ENCODE measurements around the gene SLC36A3.

Gene SLC36A3

DNA sequence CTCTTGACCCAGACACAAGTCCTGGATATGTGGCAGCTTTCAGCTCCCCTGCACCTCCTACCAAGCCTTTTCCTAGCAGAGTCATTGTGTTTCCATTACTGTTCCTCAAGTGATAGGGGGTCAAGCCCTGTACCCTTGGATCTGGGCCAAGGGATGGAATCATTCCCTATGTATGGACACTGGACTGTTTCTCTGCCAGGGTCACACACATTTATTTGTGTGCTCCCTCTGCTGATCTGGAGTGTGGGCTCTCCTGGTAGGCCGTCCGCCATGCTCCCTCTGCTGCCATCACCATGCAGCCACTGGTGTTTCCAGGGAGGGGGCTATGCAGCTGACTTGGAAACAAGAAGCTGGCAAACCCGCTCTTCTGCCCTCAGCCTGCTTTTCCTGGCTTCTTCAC lies 41.0 kb downstream of the SLC36A3 start:
- H3K27ac ChIP-seq: no peak overlapping the region
- no peak overlapping the region for H2AFZ ChIP-seq (ENCODE audit: low read depth)
- no peaks in the 10 kb centered on the region for H3K4me1 ChIP-seq (ENCODE audit: low read depth, poor library complexity, severe bottlenecking)
- H3K27me3 ChIP-seq (ENCODE audit: insufficient read depth, low read depth): no peaks in the 10 kb centered on the region
- H4K20me1 ChIP-seq (ENCODE audit: insufficient read depth): no peaks in the 10 kb centered on the region
- TF ChIP-seq, protein P1, sequence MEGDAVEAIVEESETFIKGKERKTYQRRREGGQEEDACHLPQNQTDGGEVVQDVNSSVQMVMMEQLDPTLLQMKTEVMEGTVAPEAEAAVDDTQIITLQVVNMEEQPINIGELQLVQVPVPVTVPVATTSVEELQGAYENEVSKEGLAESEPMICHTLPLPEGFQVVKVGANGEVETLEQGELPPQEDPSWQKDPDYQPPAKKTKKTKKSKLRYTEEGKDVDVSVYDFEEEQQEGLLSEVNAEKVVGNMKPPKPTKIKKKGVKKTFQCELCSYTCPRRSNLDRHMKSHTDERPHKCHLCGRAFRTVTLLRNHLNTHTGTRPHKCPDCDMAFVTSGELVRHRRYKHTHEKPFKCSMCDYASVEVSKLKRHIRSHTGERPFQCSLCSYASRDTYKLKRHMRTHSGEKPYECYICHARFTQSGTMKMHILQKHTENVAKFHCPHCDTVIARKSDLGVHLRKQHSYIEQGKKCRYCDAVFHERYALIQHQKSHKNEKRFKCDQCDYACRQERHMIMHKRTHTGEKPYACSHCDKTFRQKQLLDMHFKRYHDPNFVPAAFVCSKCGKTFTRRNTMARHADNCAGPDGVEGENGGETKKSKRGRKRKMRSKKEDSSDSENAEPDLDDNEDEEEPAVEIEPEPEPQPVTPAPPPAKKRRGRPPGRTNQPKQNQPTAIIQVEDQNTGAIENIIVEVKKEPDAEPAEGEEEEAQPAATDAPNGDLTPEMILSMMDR (conservative IDR thresholded peaks at IDR 0.05; ENCODE audit: low read depth, low read length): no peak
- no peaks in the 10 kb centered on the region for H3K79me2 ChIP-seq (ENCODE audit: insufficient read depth, low read depth)
- no peak overlapping the region for H3K4me2 ChIP-seq
- H3K36me3 ChIP-seq (ENCODE audit: insufficient read depth): no peaks in the 10 kb centered on the region
- H3K9ac ChIP-seq: no peak overlapping the region
- no peak overlapping the region for H3K4me3 ChIP-seq (IDR thresholded peaks at IDR 0.05; ENCODE audit: insufficient read depth, low read depth, low read length)

DNA sequence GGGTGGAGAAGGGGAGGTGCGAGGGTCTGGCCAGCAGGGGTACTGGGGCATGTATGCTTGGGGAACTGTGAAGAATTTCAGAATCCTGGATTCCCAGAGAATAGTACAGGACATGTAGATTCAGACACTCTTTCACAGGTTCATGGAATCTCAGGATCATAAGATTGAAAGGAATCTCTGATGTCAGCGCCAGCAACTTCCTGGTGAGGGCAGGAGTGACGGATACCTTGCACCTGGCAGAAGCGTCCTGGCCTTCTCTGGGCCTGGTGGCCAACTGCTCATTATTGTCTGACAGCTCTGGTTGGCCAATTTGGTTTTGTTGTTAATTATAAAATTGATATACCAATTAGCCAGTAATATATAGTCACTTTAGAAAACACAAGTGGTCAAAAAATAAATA lies 43.6 kb downstream of the SLC36A3 start:
- Histone ChIP-seq H3K9ac (no peak overlapping the region), H3K4me2 (no peak overlapping the region), H3K4me3 (IDR thresholded peaks at IDR 0.05; ENCODE audit: insufficient read depth, low read depth, low read length) (no peak overlapping the region), H4K20me1 (ENCODE audit: insufficient read depth) (no peaks in the 10 kb centered on the region), H3K79me2 (ENCODE audit: insufficient read depth, low read depth) (no peaks in the 10 kb centered on the region), H3K27ac (no peak overlapping the region), H2AFZ (ENCODE audit: low read depth) (no peak overlapping the region), H3K36me3 (ENCODE audit: insufficient read depth) (no peaks in the 10 kb centered on the region), H3K27me3 (ENCODE audit: insufficient read depth, low read depth) (no peaks in the 10 kb centered on the region), H3K4me1 (ENCODE audit: low read depth, poor library complexity, severe bottlenecking) (no peaks in the 10 kb centered on the region)
- TF ChIP-seq, protein P1 (conservative IDR thresholded peaks at IDR 0.05; ENCODE audit: low read depth, low read length): no peak

DNA sequence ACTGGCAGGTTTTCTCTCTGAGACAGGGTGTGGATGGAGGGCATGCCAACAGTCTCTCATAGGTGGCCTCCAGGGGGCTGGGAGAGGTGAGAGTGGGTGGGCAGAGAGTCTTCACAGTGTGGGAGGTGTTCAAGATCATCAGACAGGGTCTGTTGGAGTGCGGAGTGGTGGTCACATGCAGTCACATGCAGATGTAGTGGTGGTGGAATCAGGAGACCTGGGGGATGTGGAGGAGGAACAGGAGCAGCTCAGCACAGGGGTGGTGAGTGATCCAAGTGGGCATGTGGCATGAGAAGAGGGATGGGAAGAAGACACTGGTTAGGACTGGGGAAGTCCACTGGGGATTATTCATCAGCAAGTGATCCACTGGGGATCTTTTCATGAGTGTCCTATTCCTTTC lies 44.8 kb downstream of the SLC36A3 start:
- H3K9ac ChIP-seq: no peak overlapping the region
- H2AFZ ChIP-seq (ENCODE audit: low read depth): no peak overlapping the region
- no peaks in the 10 kb centered on the region for H3K4me1 ChIP-seq (ENCODE audit: low read depth, poor library complexity, severe bottlenecking)
- TF ChIP-seq, protein P1 (conservative IDR thresholded peaks at IDR 0.05; ENCODE audit: low read depth, low read length): no peak
- no peak overlapping the region for H3K4me3 ChIP-seq (IDR thresholded peaks at IDR 0.05; ENCODE audit: insufficient read depth, low read depth, low read length)
- H3K79me2 ChIP-seq (ENCODE audit: insufficient read depth, low read depth): no peaks in the 10 kb centered on the region
- no peaks in the 10 kb centered on the region for H4K20me1 ChIP-seq (ENCODE audit: insufficient read depth)
- H3K4me2 ChIP-seq: no peak overlapping the region
- H3K36me3 ChIP-seq (ENCODE audit: insufficient read depth): no peaks in the 10 kb centered on the region
- no peak overlapping the region for H3K27ac ChIP-seq
- no peaks in the 10 kb centered on the region for H3K27me3 ChIP-seq (ENCODE audit: insufficient read depth, low read depth)

DNA sequence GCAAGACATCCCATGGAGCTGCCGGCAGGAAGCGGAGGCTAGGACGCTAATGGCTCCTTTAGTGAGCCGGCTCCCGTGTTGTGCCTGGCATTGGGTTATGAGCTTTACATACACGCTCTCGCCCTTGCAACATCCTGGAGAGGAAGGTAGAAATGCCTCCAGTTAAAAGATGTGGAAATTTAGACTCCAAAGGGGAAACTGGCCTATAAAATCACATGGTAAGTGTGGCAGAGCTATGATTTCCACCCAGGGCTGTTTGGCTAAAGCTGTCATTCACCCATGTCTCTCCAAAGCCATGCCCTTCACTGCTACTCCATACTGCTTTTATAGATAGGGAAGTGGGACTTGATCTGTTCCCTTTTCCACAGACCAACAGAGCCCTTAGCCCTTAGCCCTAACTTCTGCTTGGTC lies 45.4 kb downstream of the SLC36A3 start:
- Histone ChIP-seq H3K4me2 (no peak overlapping the region), H4K20me1 (ENCODE audit: insufficient read depth) (no peaks in the 10 kb centered on the region), H3K4me3 (IDR thresholded peaks at IDR 0.05; ENCODE audit: insufficient read depth, low read depth, low read length) (no peak overlapping the region), H3K36me3 (ENCODE audit: insufficient read depth) (no peaks in the 10 kb centered on the region), H3K27me3 (ENCODE audit: insufficient read depth, low read depth) (no peaks in the 10 kb centered on the region), H3K4me1 (ENCODE audit: low read depth, poor library complexity, severe bottlenecking) (no peaks in the 10 kb centered on the region), H3K27ac (no peak overlapping the region), H3K9ac (no peak overlapping the region), H3K79me2 (ENCODE audit: insufficient read depth, low read depth) (no peaks in the 10 kb centered on the region), H2AFZ (ENCODE audit: low read depth) (no peak overlapping the region)
- TF ChIP-seq, protein P1 (conservative IDR thresholded peaks at IDR 0.05; ENCODE audit: low read depth, low read length): no peak

All from KMS-11 (cell line).